HG02798 (cell line): ENCODE results near the gene AKT1S1.
A peak's percentile ranks its signal among the peaks of the same experiment; 100 is the strongest.

Experiments used
- ATAC-seq: cut with Tn5 transposase; IDR thresholded peaks from one replicate; pipeline ENCODE4 v1.9.1; 2021; ENCODE audit warnings: mild to moderate bottlenecking; ENCODE audit not compliant: unreplicated experiment, poor library complexity

The AKT1S1 gene

GRCh38 chr19:49871349-49871985 is 5.7 kb downstream of the AKT1S1 start:
- ATAC-seq: no peak

GRCh38 chr19:49870309-49870901 is 6.8 kb downstream of the AKT1S1 start:
- no peak for ATAC-seq

- ATAC-seq: peak; percentile 73
These were observed 7.5 kb downstream of the AKT1S1 start for GRCh38 chr19:49869484-49870308.

- ATAC-seq: peak; percentile 9
These were observed 8.1 kb downstream of the AKT1S1 start for GRCh38 chr19:49869009-49869483.

- peak; percentile 53 for ATAC-seq
These were observed 10.0 kb downstream of the AKT1S1 start, which contains the start of gene PNKP for GRCh38 chr19:49866933-49867782. Gene PNKP (minus strand): TSS chr19:49867576. CDS start chr19:49867204, 372 bp downstream.

GRCh38 chr19:49864890-49865289 is 12.3 kb downstream of the AKT1S1 start:
- no peak for ATAC-seq

- no peak for ATAC-seq
These were observed 13.2 kb downstream of the AKT1S1 start for GRCh38 chr19:49863935-49864320.

- no peak for ATAC-seq
These were observed 13.8 kb downstream of the AKT1S1 start for GRCh38 chr19:49863254-49863934.

GRCh38 chr19:49862391-49863253 is 14.5 kb downstream of the AKT1S1 start:
- ATAC-seq: no peak

- ATAC-seq: no peak
These were observed 15.4 kb downstream of the AKT1S1 start for GRCh38 chr19:49861541-49862378.

GRCh38 chr19:49861107-49861506 is 16.0 kb downstream of the AKT1S1 start:
- ATAC-seq: no peak

- no peak for ATAC-seq
These were observed 16.6 kb downstream of the AKT1S1 start for GRCh38 chr19:49860336-49861102.

GRCh38 chr19:49859682-49860335 is 17.3 kb downstream of the AKT1S1 start:
- ATAC-seq: no peak

- no peak for ATAC-seq
These were observed 18.8 kb downstream of the AKT1S1 start for GRCh38 chr19:49858088-49858985.

- no peak for ATAC-seq
These were observed 19.4 kb downstream of the AKT1S1 start for GRCh38 chr19:49857838-49858087.
